Peyer's patch (tissue), 4 donors: ENCODE data around the gene ABLIM2.

Experiments
- POLR2A ChIP-seq, 2 donors: fragments of 450-650 bp; IDR thresholded peaks; one replicate each; pipeline ENCODE4 v1.5.1; 2017; ENCODE audit warnings: antibody characterized with exemption in 2 of 2, mild to moderate bottlenecking in 2 of 2, moderate library complexity in 2 of 2
- TF ChIP-seq, protein P1 (sequence below), 6 experiments: fragments of 450-650 bp in 4 of 6; fragments of 200-600 bp in 2 of 6; sonication (generic) in 1 of 6; IDR thresholded peaks; one replicate each; pipeline ENCODE4 v1.5.1; 2017 to 2019; ENCODE audit warnings: antibody characterized with exemption in 6 of 6, mild to moderate bottlenecking in 3 of 6, moderate library complexity in 1 of 6

DNA sequence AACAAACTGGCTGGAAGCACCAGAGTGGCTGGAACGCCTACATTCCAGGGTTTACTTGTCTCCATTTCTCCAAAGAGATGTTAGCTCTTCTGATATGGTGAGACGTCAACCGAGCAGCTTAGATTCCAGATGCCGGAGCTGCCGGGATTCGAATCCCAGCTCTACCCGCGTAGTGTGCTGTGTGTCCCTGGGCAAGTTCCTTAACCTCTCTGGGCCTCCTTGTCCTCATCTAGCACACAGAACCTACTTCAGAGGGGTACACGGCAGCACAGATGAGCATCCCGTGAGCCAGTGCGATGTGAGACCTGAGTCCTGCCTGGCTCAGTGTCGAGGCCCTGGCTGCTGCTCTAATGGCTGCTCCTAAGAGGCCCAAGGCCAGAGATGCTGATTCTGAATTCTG is 60.1 kb downstream of the ABLIM2 start:
- TF ChIP-seq, protein P1, sequence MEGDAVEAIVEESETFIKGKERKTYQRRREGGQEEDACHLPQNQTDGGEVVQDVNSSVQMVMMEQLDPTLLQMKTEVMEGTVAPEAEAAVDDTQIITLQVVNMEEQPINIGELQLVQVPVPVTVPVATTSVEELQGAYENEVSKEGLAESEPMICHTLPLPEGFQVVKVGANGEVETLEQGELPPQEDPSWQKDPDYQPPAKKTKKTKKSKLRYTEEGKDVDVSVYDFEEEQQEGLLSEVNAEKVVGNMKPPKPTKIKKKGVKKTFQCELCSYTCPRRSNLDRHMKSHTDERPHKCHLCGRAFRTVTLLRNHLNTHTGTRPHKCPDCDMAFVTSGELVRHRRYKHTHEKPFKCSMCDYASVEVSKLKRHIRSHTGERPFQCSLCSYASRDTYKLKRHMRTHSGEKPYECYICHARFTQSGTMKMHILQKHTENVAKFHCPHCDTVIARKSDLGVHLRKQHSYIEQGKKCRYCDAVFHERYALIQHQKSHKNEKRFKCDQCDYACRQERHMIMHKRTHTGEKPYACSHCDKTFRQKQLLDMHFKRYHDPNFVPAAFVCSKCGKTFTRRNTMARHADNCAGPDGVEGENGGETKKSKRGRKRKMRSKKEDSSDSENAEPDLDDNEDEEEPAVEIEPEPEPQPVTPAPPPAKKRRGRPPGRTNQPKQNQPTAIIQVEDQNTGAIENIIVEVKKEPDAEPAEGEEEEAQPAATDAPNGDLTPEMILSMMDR (IDR thresholded peaks at IDR 0.05), result no peak
- no peak for TF ChIP-seq POLR2A (IDR thresholded peaks at IDR 0.05)
